Fibroblast of pulmonary artery (primary cell): ENCODE data around the gene VEPH1.

Experiments used
- DNase-seq: peaks from one replicate; pipeline ENCODE4 v3.0.0-alpha.2; 2010; ENCODE audit warnings: low read depth
- H3K4me3 ChIP-seq: replicated peaks from 2 replicates; pipeline ENCODE4 v1.5.1; 2011; ENCODE audit warnings: low read depth, mild to moderate bottlenecking, control low read depth, low read length, moderate library complexity
- TF ChIP-seq, protein P1 (sequence below): IDR thresholded peaks from 2 replicates; pipeline ENCODE4 v1.5.1; 2011; ENCODE audit warnings: mild to moderate bottlenecking, control low read depth, low read length, inconsistent platforms; ENCODE audit errors: missing control alignments

VEPH1 gene

DNA sequence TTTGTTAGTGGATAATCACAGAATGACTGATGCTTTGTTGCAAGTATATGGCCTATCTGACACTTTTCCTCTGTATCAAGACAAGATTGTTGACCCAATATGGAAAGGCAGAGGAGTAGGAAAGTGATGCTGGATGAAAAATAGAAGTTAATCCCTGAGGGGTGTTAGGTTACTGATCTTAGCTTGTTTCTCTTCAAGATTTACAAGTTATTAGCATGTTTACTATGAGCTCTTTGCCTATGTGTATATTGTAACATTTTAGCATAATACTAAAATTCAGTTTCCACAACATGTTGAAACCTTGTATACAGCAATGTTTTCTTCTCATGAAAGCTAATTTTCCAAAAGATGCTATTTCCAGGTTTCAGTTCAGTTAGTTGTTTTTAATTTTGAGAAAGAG, 222.9 kb downstream of the VEPH1 start:
- TF ChIP-seq, protein P1, sequence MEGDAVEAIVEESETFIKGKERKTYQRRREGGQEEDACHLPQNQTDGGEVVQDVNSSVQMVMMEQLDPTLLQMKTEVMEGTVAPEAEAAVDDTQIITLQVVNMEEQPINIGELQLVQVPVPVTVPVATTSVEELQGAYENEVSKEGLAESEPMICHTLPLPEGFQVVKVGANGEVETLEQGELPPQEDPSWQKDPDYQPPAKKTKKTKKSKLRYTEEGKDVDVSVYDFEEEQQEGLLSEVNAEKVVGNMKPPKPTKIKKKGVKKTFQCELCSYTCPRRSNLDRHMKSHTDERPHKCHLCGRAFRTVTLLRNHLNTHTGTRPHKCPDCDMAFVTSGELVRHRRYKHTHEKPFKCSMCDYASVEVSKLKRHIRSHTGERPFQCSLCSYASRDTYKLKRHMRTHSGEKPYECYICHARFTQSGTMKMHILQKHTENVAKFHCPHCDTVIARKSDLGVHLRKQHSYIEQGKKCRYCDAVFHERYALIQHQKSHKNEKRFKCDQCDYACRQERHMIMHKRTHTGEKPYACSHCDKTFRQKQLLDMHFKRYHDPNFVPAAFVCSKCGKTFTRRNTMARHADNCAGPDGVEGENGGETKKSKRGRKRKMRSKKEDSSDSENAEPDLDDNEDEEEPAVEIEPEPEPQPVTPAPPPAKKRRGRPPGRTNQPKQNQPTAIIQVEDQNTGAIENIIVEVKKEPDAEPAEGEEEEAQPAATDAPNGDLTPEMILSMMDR = no peak
- no peak overlapping the region for H3K4me3 ChIP-seq
- no peak for DNase-seq

DNA sequence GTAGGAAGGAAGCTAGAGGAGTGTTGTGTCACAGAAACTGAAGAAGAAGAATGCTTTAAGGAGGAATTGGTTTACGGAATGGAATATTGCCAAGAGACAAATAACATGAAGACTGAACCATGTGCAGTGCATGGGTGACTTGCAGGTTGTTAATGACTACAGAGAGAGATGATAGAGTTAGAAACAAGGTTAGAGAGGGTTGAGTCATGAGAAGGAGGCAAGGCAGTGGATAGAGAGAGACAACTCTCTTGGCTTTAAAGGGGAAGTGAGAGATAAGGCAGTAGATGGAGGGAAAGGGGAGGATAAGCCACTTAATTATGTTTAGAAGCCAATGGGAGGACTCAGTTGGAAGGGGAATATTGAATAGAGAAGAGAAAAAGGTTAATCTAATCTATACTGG, 224.0 kb downstream of the VEPH1 start:
- TF ChIP-seq, protein P1 = no peak
- DNase-seq = no peak
- H3K4me3 ChIP-seq = no peak overlapping the region

GRCh38 chr3:157276801-157277200, 226.4 kb downstream of the VEPH1 start:
- TF ChIP-seq, protein P1 = no peak
- H3K4me3 ChIP-seq = no peak overlapping the region
- DNase-seq = no peak

DNA sequence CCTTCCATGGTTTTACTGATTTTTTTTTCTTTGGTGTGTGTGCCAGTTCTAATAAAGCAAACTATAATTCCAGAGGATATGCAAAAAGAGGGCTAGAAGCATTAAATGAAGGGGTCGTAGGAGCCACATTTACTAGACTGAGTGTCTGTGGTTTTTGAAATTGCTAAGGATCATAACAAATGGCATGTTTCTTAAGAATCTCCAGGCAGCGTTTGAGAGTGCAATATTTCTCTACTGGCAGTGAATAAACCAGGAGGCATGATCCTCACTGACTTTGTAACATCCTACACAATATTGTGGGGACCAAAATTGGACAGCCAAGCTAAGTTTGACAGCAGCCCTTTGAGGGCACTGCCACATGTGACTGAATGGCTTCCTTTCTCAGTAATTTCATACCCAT, 227.4 kb downstream of the VEPH1 start:
- TF ChIP-seq, protein P1 = no peak
- no peak overlapping the region for H3K4me3 ChIP-seq
- no peak for DNase-seq

GRCh38 chr3:157274644-157275137, 228.5 kb downstream of the VEPH1 start:
- TF ChIP-seq, protein P1 = no peak

GRCh38 chr3:157271283-157271882, 231.8 kb downstream of the VEPH1 start:
- no peak for DNase-seq
- TF ChIP-seq, protein P1 = no peak
- no peak overlapping the region for H3K4me3 ChIP-seq

More at GRCh38 chr3:157274644-157275137, 228.5 kb downstream of the VEPH1 start:
- DNase-seq = peak; percentile 58
- no peak overlapping the region for H3K4me3 ChIP-seq

DNA sequence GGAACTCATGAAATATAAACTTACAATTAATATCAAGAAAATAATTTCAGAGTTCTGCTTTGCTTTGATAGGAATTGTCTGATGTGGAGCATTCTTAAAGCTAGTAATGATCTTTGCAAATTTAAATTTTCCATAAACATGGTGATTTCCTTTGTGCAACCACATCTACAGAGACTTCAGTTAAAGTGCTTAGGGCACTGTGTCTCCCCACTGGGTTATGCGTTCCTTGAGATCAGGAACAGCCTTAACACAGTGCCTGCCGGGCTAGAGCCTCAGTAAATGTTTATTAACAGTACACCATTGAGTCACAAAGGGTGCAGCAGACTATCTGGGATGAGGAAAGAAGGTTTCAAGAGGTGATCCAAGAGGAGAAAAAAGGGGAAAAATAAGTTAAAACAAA, 235.2 kb downstream of the VEPH1 start:
- DNase-seq = no peak
- TF ChIP-seq, protein P1 = no peak
- no peak overlapping the region for H3K4me3 ChIP-seq
